CD14-positive monocyte (primary cell): ENCODE measurements around the gene PLEKHA8. TPM values are rescaled to one million over a fixed set of nuclear protein-coding genes. Genes with fewer than 3 reads are reported as not detected.

Source experiments
- DNase-seq, 3 donors: peaks; one replicate each; pipeline ENCODE4 v3.0.0-alpha.2; 2011 to 2022
- H2AFZ ChIP-seq: 2 replicates; pipeline ENCODE4 v1.6.0; 2012; ENCODE audit warnings: mild to moderate bottlenecking, low read depth, low read length, inconsistent platforms; ENCODE audit not compliant: insufficient read depth, poor library complexity, severe bottlenecking
- H3K27ac ChIP-seq, 2 donors: 1 replicate in 1 of 2; 2 replicates in 1 of 2; pipeline ENCODE4 v1.5.1; 2012 to 2013; ENCODE audit warnings: low read length in 2 of 2, control low read depth in 1 of 2, inconsistent platforms in 1 of 2, low read depth in 1 of 2, mild to moderate bottlenecking in 1 of 2
- H3K27me3 ChIP-seq, 2 donors: one replicate each; pipeline versions ENCODE4 v1.6.0 to v1.6.1; 2011 to 2013; ENCODE audit warnings: low read length in 2 of 2; ENCODE audit not compliant: control insufficient read depth in 2 of 2, insufficient read depth in 2 of 2
- H3K36me3 ChIP-seq, 2 donors: replicated peaks in 1 of 2; 1 replicate in 1 of 2; 2 replicates in 1 of 2; pipeline versions ENCODE4 v1.5.1 to v1.6.1; 2012 to 2013; ENCODE audit warnings: low read length in 2 of 2, control low read depth in 1 of 2, inconsistent platforms in 1 of 2, mild to moderate bottlenecking in 1 of 2; ENCODE audit not compliant: insufficient read depth in 2 of 2, control insufficient read depth in 1 of 2
- H3K4me1 ChIP-seq, 2 donors: 1 replicate in 1 of 2; 2 replicates in 1 of 2; pipeline versions ENCODE4 v1.5.1 to v1.6.1; 2012 to 2013; ENCODE audit warnings: low read length in 2 of 2, control low read depth in 1 of 2, inconsistent platforms in 1 of 2, mild to moderate bottlenecking in 1 of 2, moderate library complexity in 1 of 2; ENCODE audit not compliant: insufficient read depth in 2 of 2, control insufficient read depth in 1 of 2
- H3K4me2 ChIP-seq: replicated peaks from 2 replicates; pipeline ENCODE3; 2012; ENCODE audit warnings: low read length, moderate library complexity, mild to moderate bottlenecking; ENCODE audit not compliant: poor library complexity, severe bottlenecking; ENCODE audit errors: extremely low read depth
- H3K4me3 ChIP-seq, 3 experiments: fragments of 200-600 bp in 1 of 3; sonication (generic) in 1 of 3; replicated peaks in 1 of 3; 1 replicate in 2 of 3; 2 replicates in 1 of 3; pipeline ENCODE4 v1.5.1; 2011 to 2013; ENCODE audit warnings: low read length in 3 of 3, mild to moderate bottlenecking in 3 of 3, control low read depth in 2 of 3, low read depth in 2 of 3, inconsistent platforms in 1 of 3, moderate library complexity in 1 of 3
- H3K79me2 ChIP-seq: 2 replicates; pipeline ENCODE4 v1.6.0; 2012; ENCODE audit warnings: mild to moderate bottlenecking, control low read depth, inconsistent platforms, low read length, moderate library complexity; ENCODE audit not compliant: insufficient read depth
- H3K9ac ChIP-seq: 2 replicates; pipeline ENCODE4 v1.6.0; 2017; ENCODE audit warnings: low read length, mild to moderate bottlenecking; ENCODE audit not compliant: insufficient read depth, poor library complexity, severe bottlenecking
- H3K9me3 ChIP-seq, 2 donors: replicated peaks in 1 of 2; 1 replicate in 1 of 2; 2 replicates in 1 of 2; pipeline versions ENCODE4 v1.5.1 to v1.6.1; 2012 to 2013; ENCODE audit warnings: low read length in 2 of 2, control low read depth in 1 of 2; ENCODE audit not compliant: control insufficient read depth in 1 of 2, insufficient read depth in 1 of 2
- H4K20me1 ChIP-seq: 2 replicates; pipeline ENCODE4 v1.6.0; 2012; ENCODE audit warnings: mild to moderate bottlenecking, low read length, control low read depth, moderate library complexity; ENCODE audit not compliant: insufficient read depth
- H3K27ac Mint-ChIP-seq, 7 donors: one replicate each; pipeline ENCODE4 v1.8.0; 2020; ENCODE audit warnings: mild to moderate bottlenecking in 7 of 7, mixed read lengths in 7 of 7, moderate library complexity in 6 of 7, inconsistent platforms in 2 of 7
- H3K27me3 Mint-ChIP-seq, 3 donors: one replicate each; pipeline ENCODE4 v1.8.0; 2021 to 2022; ENCODE audit warnings: low read depth in 3 of 3, mild to moderate bottlenecking in 3 of 3, mixed read lengths in 3 of 3, moderate library complexity in 3 of 3, inconsistent platforms in 1 of 3
- H3K36me3 Mint-ChIP-seq, 2 donors: one replicate each; pipeline ENCODE4 v1.8.0; 2020; ENCODE audit warnings: mixed read lengths in 2 of 2, inconsistent platforms in 1 of 2, mild to moderate bottlenecking in 1 of 2
- H3K4me1 Mint-ChIP-seq: one replicate; pipeline ENCODE4 v1.8.0; 2020; ENCODE audit warnings: mild to moderate bottlenecking, mixed read lengths
- H3K4me3 Mint-ChIP-seq, 2 donors: one replicate each; pipeline ENCODE4 v1.8.0; 2020; ENCODE audit warnings: mild to moderate bottlenecking in 2 of 2, mixed read lengths in 2 of 2, moderate library complexity in 1 of 2
- H3K9me3 Mint-ChIP-seq, 7 donors: one replicate each; pipeline ENCODE4 v1.8.0; 2020 to 2022; ENCODE audit warnings: mixed read lengths in 7 of 7, mild to moderate bottlenecking in 6 of 7, moderate library complexity in 6 of 7, inconsistent platforms in 2 of 7
- WGBS: methylation state at CpG from one replicate; pipeline ENCODE4 v1.1.5; 2013; ENCODE audit warnings: missing lambda C conversion rate; ENCODE audit not compliant: insufficient coverage; 5-methylcytosine and 5-hydroxymethylcytosine counted together
- intact Hi-C, 2 donors: fragments of 100-400 bp; cut with micrococcal nuclease; formaldehyde crosslinking; loops; one replicate each; pipeline versions ENCODE4 v1.15.0 to v1.15.1; 2023
- polyA plus RNA-seq, 3 donors: library from polyadenylated mRNA; depleted of rRNA in 1 of 3; unstranded in 2 of 3; stranded (reverse) in 1 of 3; fragments of 300-500 nt in 2 of 3; fragments of >200 nt in 1 of 3; fragmentation: Illumina TruSeq in 2 of 3; gene quantifications; 1 replicate in 2 of 3; 2 replicates in 1 of 3; pipeline ENCODE4 v1.2.3, GENCODE V29; 2012 to 2021
- TF ChIP-seq, protein P1 (sequence below): fragments of 200-600 bp; IDR thresholded peaks from one replicate; pipeline ENCODE4 v1.8.0; 2022; ENCODE audit warnings: antibody characterized with exemption, mild to moderate bottlenecking

PLEKHA8 gene
- polyA plus RNA-seq, 3 donors: 2.4 to 2.7 (median 2.6) TPM

DNA sequence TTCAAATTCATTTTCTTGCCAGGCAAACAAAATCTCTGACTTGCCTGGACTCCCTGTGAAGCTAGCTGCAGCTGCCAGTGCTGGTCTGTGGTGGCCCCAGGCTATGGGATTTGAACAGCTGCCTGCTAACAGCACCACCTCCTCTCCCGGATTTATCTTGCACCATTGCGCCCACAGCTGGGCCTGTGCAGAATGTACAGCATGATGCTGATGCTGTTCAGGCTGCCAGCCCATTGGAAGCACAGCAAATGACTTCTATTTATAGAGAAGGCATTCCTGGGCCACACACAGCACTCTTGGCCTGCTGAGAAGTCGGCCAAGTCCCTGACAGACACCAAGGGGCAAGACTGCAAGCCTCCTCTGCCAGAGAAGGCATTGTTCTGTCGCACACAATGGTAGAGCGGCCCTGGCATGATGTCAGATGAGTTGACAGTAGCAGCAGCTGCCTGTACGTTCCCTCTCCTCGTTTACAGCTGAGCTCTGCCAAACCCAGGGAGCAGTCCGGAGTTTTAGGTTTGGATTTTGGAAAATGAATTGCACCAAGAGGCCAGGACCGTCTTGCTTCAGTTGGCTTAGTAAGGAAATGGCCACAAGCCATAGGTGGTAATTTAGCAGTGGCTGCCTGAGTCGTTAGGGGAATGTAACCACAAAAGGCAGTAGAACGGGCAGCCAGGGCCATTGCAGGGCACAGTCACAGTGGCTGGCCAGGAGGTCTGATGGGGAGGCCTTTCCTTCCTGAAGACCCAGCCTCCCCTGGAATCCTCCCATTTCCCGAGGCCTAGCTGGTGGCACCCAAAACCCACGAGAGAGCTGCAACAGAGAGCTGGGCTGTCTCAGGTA lies 145.1 kb downstream of the PLEKHA8 start:
- Mint-ChIP-seq H3K4me1 (peaks cover 81% of the 10 kb centered on the region), H3K9me3 (peaks cover 0 to 2% (median 0%) of the 10 kb centered on the region in 7 donors), H3K4me3 (no peak overlapping the region), H3K36me3 (peaks cover 0 to 11% of the 10 kb centered on the region in 2 donors), H3K27ac (no peak overlapping the region), H3K27me3 (peaks cover 0 to 1% (median 0%) of the 10 kb centered on the region in 3 donors)
- TF ChIP-seq, protein P1, sequence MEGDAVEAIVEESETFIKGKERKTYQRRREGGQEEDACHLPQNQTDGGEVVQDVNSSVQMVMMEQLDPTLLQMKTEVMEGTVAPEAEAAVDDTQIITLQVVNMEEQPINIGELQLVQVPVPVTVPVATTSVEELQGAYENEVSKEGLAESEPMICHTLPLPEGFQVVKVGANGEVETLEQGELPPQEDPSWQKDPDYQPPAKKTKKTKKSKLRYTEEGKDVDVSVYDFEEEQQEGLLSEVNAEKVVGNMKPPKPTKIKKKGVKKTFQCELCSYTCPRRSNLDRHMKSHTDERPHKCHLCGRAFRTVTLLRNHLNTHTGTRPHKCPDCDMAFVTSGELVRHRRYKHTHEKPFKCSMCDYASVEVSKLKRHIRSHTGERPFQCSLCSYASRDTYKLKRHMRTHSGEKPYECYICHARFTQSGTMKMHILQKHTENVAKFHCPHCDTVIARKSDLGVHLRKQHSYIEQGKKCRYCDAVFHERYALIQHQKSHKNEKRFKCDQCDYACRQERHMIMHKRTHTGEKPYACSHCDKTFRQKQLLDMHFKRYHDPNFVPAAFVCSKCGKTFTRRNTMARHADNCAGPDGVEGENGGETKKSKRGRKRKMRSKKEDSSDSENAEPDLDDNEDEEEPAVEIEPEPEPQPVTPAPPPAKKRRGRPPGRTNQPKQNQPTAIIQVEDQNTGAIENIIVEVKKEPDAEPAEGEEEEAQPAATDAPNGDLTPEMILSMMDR: no peak
- H3K9ac ChIP-seq: no peak overlapping the region
- WGBS: 73% methylated on average over 11 of the region's 13 CpGs
- intact Hi-C loops: no loop called here
- no peak for DNase-seq
- no peak overlapping the region for H3K4me2 ChIP-seq
- no peak overlapping the region for H3K27ac ChIP-seq
- no peaks in the 10 kb centered on the region for H3K36me3 ChIP-seq
- H2AFZ ChIP-seq: no peak overlapping the region
- H3K4me1 ChIP-seq: peaks cover 59 to 70% of the 10 kb centered on the region in 2 donors
- H3K79me2 ChIP-seq: no peaks in the 10 kb centered on the region
- no peaks in the 10 kb centered on the region for H4K20me1 ChIP-seq
- H3K27me3 ChIP-seq: no peaks in the 10 kb centered on the region
- H3K4me3 ChIP-seq: no peak overlapping the region
- no peaks in the 10 kb centered on the region for H3K9me3 ChIP-seq

DNA sequence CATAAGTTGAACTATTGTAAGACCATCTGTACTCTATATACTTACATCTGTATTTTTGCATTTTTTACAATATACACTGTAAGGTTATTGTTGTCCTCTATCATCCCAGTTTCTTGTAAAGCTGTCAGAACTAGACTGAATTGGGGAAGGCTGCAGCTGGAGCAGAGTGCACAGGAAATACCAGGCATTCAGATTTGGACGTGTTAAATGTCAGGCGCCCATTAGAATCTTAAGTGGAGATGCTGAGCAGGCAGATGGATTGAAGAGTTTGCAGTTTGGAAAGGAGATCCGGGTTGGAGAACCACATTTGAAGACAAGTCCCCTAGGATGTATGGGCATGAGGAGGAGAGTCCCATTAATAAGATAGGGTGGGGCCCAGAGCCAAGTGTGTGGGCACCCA lies 147.0 kb downstream of the PLEKHA8 start:
- Mint-ChIP-seq H3K27ac (no peak overlapping the region), H3K36me3 (peaks cover 0 to 14% of the 10 kb centered on the region in 2 donors), H3K4me1 (peaks cover 87% of the 10 kb centered on the region), H3K4me3 (no peak overlapping the region), H3K9me3 (peaks cover 0 to 2% (median 0%) of the 10 kb centered on the region in 7 donors), H3K27me3 (peaks cover 0 to 1% (median 0%) of the 10 kb centered on the region in 3 donors)
- Histone ChIP-seq H4K20me1 (no peaks in the 10 kb centered on the region), H2AFZ (no peak overlapping the region), H3K9me3 (no peaks in the 10 kb centered on the region), H3K27me3 (no peaks in the 10 kb centered on the region), H3K4me2 (no peak overlapping the region), H3K4me1 (peaks cover 64 to 78% of the 10 kb centered on the region in 2 donors), H3K9ac (no peak overlapping the region), H3K36me3 (no peaks in the 10 kb centered on the region), H3K27ac (no peak overlapping the region), H3K4me3 (no peak overlapping the region), H3K79me2 (no peaks in the 10 kb centered on the region)
- TF ChIP-seq, protein P1: no peak
- DNase-seq: no peak
- 81% methylated on average over 3 of the region's 3 CpGs for WGBS
- intact Hi-C loops: loop anchor here in 1 of 2 donors (5.0 kb wide), 1 partner anchor 47 kb away; no protein-coding TSS in a partner anchor
